WERI-Rb-1 (cell line): ENCODE measurements around the gene GPHN.

Source experiments
- DNase-seq: peaks from one replicate; pipeline ENCODE4 v3.0.0-alpha.2; 2020
- H3K27ac ChIP-seq: fragments of 250-450 bp; sonication (Bioruptor Pico); 2 replicates; pipeline ENCODE4 v1.5.1; 2020; ENCODE audit warnings: mild to moderate bottlenecking, moderate library complexity
- H3K27me3 ChIP-seq: fragments of 250-450 bp; sonication (Bioruptor Pico); 2 replicates; pipeline ENCODE4 v1.5.1; 2021; ENCODE audit warnings: mild to moderate bottlenecking, low read depth, moderate library complexity; ENCODE audit not compliant: insufficient read depth, severe bottlenecking
- H3K36me3 ChIP-seq: fragments of 250-450 bp; sonication (Bioruptor Pico); 2 replicates; pipeline ENCODE4 v1.5.1; 2020; ENCODE audit warnings: mild to moderate bottlenecking, moderate library complexity
- H3K4me3 ChIP-seq: 2 replicates; pipeline ENCODE4 v1.5.1; 2011; ENCODE audit warnings: low read depth, mild to moderate bottlenecking, control low read depth, low read length
- H3K9me3 ChIP-seq: fragments of 250-450 bp; sonication (Bioruptor Pico); 2 replicates; pipeline ENCODE4 v1.5.1; 2021; ENCODE audit warnings: mild to moderate bottlenecking, moderate library complexity; ENCODE audit not compliant: severe bottlenecking
- TF ChIP-seq, protein P1 (sequence below): IDR thresholded peaks from 2 replicates; pipeline ENCODE4 v1.5.1; 2011; ENCODE audit warnings: low read depth, mild to moderate bottlenecking, control low read depth, inconsistent platforms, low read length

GPHN gene

DNA sequence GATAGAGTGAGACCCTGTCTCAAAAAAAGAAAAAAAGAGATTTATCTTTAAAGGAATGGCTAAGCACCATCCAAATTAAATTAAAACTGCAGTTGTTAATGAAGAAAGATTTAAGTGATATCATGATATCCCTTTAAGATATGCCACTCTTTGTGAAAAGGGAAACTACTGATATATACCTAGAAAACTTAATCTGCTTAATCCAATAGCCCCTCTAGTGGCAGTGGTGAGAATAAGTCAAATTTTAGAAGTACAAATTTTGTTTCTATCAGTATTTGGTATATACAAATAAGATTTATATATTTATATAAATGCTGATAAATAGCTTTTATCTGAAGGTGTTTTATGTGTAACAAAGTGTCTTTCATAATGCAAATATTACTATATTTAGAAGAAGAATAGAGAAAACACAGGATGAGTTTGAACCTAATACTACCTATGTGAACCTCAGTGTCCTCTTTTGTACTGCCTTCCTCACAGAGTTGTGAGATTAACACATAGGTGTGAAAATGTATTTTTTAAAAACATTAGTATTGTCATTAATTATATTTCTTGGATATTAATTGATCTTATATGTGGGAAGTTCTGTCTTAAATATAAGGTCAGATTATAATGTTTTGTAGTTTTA lies 629.9 kb downstream of the GPHN start:
- no peaks in the 10 kb centered on the region; the same call in 1 of the 2 replicates for H3K36me3 ChIP-seq
- no peaks in the 10 kb centered on the region for H3K27me3 ChIP-seq
- H3K4me3 ChIP-seq: no peak overlapping the region
- H3K27ac ChIP-seq: no peak overlapping the region
- no peaks in the 10 kb centered on the region for H3K9me3 ChIP-seq
- TF ChIP-seq, protein P1, sequence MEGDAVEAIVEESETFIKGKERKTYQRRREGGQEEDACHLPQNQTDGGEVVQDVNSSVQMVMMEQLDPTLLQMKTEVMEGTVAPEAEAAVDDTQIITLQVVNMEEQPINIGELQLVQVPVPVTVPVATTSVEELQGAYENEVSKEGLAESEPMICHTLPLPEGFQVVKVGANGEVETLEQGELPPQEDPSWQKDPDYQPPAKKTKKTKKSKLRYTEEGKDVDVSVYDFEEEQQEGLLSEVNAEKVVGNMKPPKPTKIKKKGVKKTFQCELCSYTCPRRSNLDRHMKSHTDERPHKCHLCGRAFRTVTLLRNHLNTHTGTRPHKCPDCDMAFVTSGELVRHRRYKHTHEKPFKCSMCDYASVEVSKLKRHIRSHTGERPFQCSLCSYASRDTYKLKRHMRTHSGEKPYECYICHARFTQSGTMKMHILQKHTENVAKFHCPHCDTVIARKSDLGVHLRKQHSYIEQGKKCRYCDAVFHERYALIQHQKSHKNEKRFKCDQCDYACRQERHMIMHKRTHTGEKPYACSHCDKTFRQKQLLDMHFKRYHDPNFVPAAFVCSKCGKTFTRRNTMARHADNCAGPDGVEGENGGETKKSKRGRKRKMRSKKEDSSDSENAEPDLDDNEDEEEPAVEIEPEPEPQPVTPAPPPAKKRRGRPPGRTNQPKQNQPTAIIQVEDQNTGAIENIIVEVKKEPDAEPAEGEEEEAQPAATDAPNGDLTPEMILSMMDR: no peak
- DNase-seq: no peak

GRCh38 chr14:67140556-67140955 lies 632.6 kb downstream of the GPHN start:
- no peak for DNase-seq
- Histone ChIP-seq H3K27me3 (no peaks in the 10 kb centered on the region), H3K4me3 (no peak overlapping the region), H3K27ac (no peak overlapping the region), H3K9me3 (no peaks in the 10 kb centered on the region), H3K36me3 (no peaks in the 10 kb centered on the region)
- TF ChIP-seq, protein P1: no peak

- Histone ChIP-seq H3K27me3 (no peaks in the 10 kb centered on the region), H3K27ac (no peak overlapping the region), H3K9me3 (no peaks in the 10 kb centered on the region), H3K4me3 (no peak overlapping the region), H3K36me3 (no peaks in the 10 kb centered on the region; the same call in 1 of the 2 replicates)
- no peak for DNase-seq
- TF ChIP-seq, protein P1: no peak
Observed at GRCh38 chr14:67141146-67141900, 633.4 kb downstream of the GPHN start.

- H3K27ac ChIP-seq: no peak overlapping the region
- H3K27me3 ChIP-seq: no peaks in the 10 kb centered on the region
- no peak for DNase-seq
- H3K36me3 ChIP-seq: peaks cover 3% of the 10 kb centered on the region; the same call in 1 of the 2 replicates
- no peak overlapping the region for H3K4me3 ChIP-seq
- H3K9me3 ChIP-seq: no peaks in the 10 kb centered on the region
- TF ChIP-seq, protein P1: no peak
Observed at GRCh38 chr14:67151082-67151666, 643.2 kb downstream of the GPHN start.

DNA sequence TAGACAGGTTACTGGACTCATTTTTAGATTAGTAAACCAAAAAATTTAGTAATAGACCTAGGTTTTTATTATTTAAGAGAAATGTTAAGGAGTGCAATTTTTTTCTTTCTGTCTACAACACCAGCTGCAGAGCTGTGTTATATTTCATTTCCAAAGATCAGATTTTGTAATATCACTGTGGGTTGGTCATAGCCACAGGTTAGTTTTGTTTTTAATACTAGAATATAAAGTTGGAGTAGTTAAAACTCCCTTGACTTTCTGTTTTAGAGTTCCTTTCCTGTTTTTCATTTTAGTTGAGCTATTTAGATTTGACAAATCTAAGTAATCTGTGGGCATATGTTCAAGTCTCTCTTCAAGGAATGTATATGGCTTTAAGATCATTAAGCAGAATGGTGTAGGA lies 650.6 kb downstream of the GPHN start:
- no peak for DNase-seq
- Histone ChIP-seq H3K4me3 (no peak overlapping the region), H3K9me3 (no peaks in the 10 kb centered on the region), H3K36me3 (no peaks in the 10 kb centered on the region; the same call in 1 of the 2 replicates), H3K27ac (no peak overlapping the region), H3K27me3 (no peaks in the 10 kb centered on the region)
- TF ChIP-seq, protein P1: no peak
